Measurements from ENCODE around the gene WDR35.
A peak's percentile ranks its signal among the peaks of the same experiment; 100 is the strongest.

The WDR35 gene

GRCh38 chr2:19989667-19990415 is at the start of gene WDR35:
WDR35 (minus strand) TSS chr2:19990105; CDS start chr2:19990015, 90 bp downstream.
- DNase-seq = peak; percentile 35

GRCh38 chr2:20037660-20038059 is 47.8 kb upstream of the WDR35 start:
- no peak for DNase-seq

GRCh38 chr2:20035955-20036666 is 46.2 kb upstream of the WDR35 start:
- DNase-seq = no peak

GRCh38 chr2:20034821-20035220 is 44.9 kb upstream of the WDR35 start:
- no peak for DNase-seq

GRCh38 chr2:20034218-20034617 is 44.3 kb upstream of the WDR35 start:
- DNase-seq = no peak

GRCh38 chr2:20033322-20033721 is 43.4 kb upstream of the WDR35 start:
- no peak for DNase-seq

GRCh38 chr2:20030224-20030623 is 40.3 kb upstream of the WDR35 start:
- DNase-seq = no peak

- DNase-seq = no peak
Observed at GRCh38 chr2:20027705-20028434, 38.0 kb upstream of the WDR35 start.

- DNase-seq = no peak
Observed at GRCh38 chr2:20027260-20027677, 37.4 kb upstream of the WDR35 start.

- no peak for DNase-seq
Observed at GRCh38 chr2:20025065-20025786, 35.3 kb upstream of the WDR35 start.

- DNase-seq = no peak
Observed at GRCh38 chr2:20023688-20024087, 33.8 kb upstream of the WDR35 start.

GRCh38 chr2:20021405-20022009 is 31.6 kb upstream of the WDR35 start:
- DNase-seq = no peak

- DNase-seq = no peak
Observed at GRCh38 chr2:20019747-20020146, 29.8 kb upstream of the WDR35 start.

- DNase-seq = no peak
Observed at GRCh38 chr2:20018601-20019152, 28.8 kb upstream of the WDR35 start.

- DNase-seq = no peak
Observed at GRCh38 chr2:20016346-20016745, 26.4 kb upstream of the WDR35 start.

GRCh38 chr2:20015482-20016083 is 25.7 kb upstream of the WDR35 start:
- peak; percentile 4 for DNase-seq

GRCh38 chr2:20013126-20013849 is 23.4 kb upstream of the WDR35 start:
- no peak for DNase-seq

GRCh38 chr2:20012282-20013125 is 22.6 kb upstream of the WDR35 start, which contains the start of gene MATN3:
MATN3 (minus strand) TSS chr2:20012668; CDS start chr2:20012631, 37 bp downstream.
- DNase-seq = no peak

GRCh38 chr2:20012032-20012281 is 22.1 kb upstream of the WDR35 start:
- no peak for DNase-seq

All from NCI-H2029 treated with DMSO at 0.1 percent for 48 hours (cell line).